ENCODE measurements around the gene NCMAP. TPM values are rescaled to one million over a fixed set of nuclear protein-coding genes. Genes with fewer than 3 reads are reported as not detected.
A peak's percentile ranks its signal among the peaks of the same experiment; 100 is the strongest.

Gene NCMAP
- total and polyA plus RNA-seq, 2 of the 8 experiments (the other 6 are each of a cell fraction or from before 2014, with no cell fraction given) = 0.21 to 0.39 TPM

DNA sequence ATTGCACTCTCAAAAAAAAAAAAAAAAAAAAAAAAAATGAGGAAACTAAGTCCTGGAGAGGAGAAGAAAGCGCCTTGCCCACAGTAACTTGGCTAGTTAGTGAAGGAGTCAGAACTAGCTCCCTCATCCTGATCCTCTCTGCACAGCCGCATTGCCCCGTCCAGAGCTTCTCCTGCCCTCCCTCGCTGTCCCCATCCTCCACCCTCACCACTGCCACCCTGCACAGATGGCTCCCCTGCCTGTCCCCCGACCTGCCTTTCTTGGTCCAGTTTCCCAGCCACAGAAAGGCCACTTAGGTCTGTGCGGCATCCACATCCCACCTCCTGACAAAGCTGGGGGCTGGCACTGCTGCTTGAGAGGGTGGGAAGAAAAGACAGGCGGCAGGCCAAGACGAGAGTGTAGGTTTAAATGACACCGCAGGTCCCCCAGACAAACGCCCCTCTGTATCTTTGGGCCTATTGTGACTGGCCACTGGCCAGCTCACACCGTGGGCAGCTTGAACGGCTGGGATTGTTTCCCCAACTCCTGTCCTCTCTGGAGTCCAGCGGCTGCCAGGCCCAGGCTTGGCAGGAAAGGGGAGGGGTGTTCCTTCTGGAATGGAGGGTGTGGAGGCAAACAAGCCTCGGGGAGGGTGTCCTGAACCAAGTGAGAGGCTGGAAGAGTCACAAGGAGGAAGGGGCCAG is 20.2 kb downstream of the NCMAP start:
- ChIA-PET POLR2A (ENCODE audit: partially characterized antibody) (no interaction called here), CTCF (ENCODE audit: partially characterized antibody) (interaction anchor here (0.6 to 7.5 kb wide), 4 partner anchors 11 to 158 kb away, joined by 3 to 50 read pairs (median 4); no protein-coding TSS in a partner anchor)
- Histone ChIP-seq H3K14ac (ENCODE audit: insufficient read length) (no peak overlapping the region), H3K4me3 (ENCODE audit: extremely low read depth in 1 of 4, insufficient read depth in 2 of 4, low read depth in 3 of 4, low read length in 4 of 4) (no peak overlapping the region), H2BK20ac (ENCODE audit: low read length) (no peak overlapping the region), H3K23me2 (ENCODE audit: low read depth, low read length) (no peaks in the 10 kb centered on the region), H3K4me1 (replicated peaks in 1 of 4; ENCODE audit: control insufficient read depth in 3 of 4, insufficient read depth in 4 of 4, low read length in 3 of 4) (no peaks in the 10 kb centered on the region; a peak in 1 of 7 replicates), H2BK12ac (ENCODE audit: low read depth, low read length) (no peak overlapping the region), H3K27me3 (replicated peaks in 1 of 4; ENCODE audit: control insufficient read depth in 3 of 4, extremely low read depth in 1 of 4, insufficient read depth in 3 of 4, low read length in 3 of 4) (no peaks in the 10 kb centered on the region), H3K23ac (ENCODE audit: insufficient read length) (no peak overlapping the region), H3K56ac (replicated peaks; ENCODE audit: insufficient read length, low read depth, low read length) (no peak overlapping the region), H2BK120ac (replicated peaks; ENCODE audit: low read depth, low read length) (no peak overlapping the region), H3K36me3 (ENCODE audit: control insufficient read depth in 2 of 4, insufficient read depth in 4 of 4, low read length in 3 of 4) (no peaks in the 10 kb centered on the region), H3K9ac (replicated peaks in 1 of 4; ENCODE audit: extremely low read depth in 1 of 4, low read depth in 3 of 4, low read length in 3 of 4) (no peak overlapping the region), H2BK15ac (ENCODE audit: low read length) (no peak overlapping the region), H3K18ac (ENCODE audit: extremely low read depth, low read length) (no peak overlapping the region; the same call in 1 of the 2 replicates), H4K91ac (replicated peaks; ENCODE audit: insufficient read length, low read length) (no peak overlapping the region), H2AFZ (ENCODE audit: low read length) (no peak overlapping the region; the same call in 1 of the 2 replicates), H4K20me1 (replicated peaks in 1 of 2; ENCODE audit: control insufficient read depth in 1 of 2, insufficient read depth in 2 of 2, low read length in 2 of 2) (no peaks in the 10 kb centered on the region), H2BK5ac (ENCODE audit: low read depth, low read length) (no peak overlapping the region), H2AK5ac (ENCODE audit: low read depth, low read length) (no peak overlapping the region), H3K4ac (replicated peaks; ENCODE audit: insufficient read length, low read depth, low read length) (no peak overlapping the region), H3K79me2 (ENCODE audit: control insufficient read depth in 1 of 2, insufficient read depth in 2 of 2, low read length in 2 of 2) (no peaks in the 10 kb centered on the region), H3K79me1 (ENCODE audit: low read depth, low read length) (no peaks in the 10 kb centered on the region; the same call in 1 of the 2 replicates), H3K9me3 (ENCODE audit: insufficient read depth in 2 of 2, low read depth in 1 of 2, low read length in 1 of 2) (no peaks in the 10 kb centered on the region), H3K4me2 (ENCODE audit: insufficient read depth in 1 of 2, low read depth in 2 of 2, low read length in 2 of 2) (no peak overlapping the region), H3K27ac (ENCODE audit: low read depth, low read length) (no peak overlapping the region), H4K8ac (ENCODE audit: extremely low read depth, insufficient read depth, low read length) (peak overlapping the region; percentile 39; the same call in 1 of the 2 replicates), H4K5ac (ENCODE audit: insufficient read length, low read depth, low read length) (no peak overlapping the region)
- 87% methylated on average over 12 of the region's 14 CpGs; no CpG with 5 or more reads in 1 of the 2 experiments for WGBS, 2 experiments (ENCODE audit: extremely low coverage in 1 of 2, insufficient coverage in 1 of 2, insufficient read length in 1 of 2, insufficient replicate concordance in 2 of 2, low coverage in 1 of 2, low lambda C conversion rate in 2 of 2, missing lambda C conversion rate in 1 of 2)
- FAIRE-seq = no peak
- DNase-seq (ENCODE audit: low read depth in 1 of 2, low spot score in 2 of 2) = no peak
- no peak for TF ChIP-seq SIN3A (conservative IDR thresholded peaks at IDR 0.05 in 1 of 2, IDR thresholded peaks at IDR 0.05 in 1 of 2; ENCODE audit: low read depth in 1 of 2, low read length in 2 of 2)
- TF ChIP-seq MAFK (IDR thresholded peaks at IDR 0.05; ENCODE audit: low read depth, low read length) = no peak
- no peak for TF ChIP-seq POU5F1 (IDR thresholded peaks at IDR 0.05; ENCODE audit: low read depth, low read length)
- no peak for TF ChIP-seq KDM4A (IDR thresholded peaks at IDR 0.05; ENCODE audit: low read depth, low read length, severe bottlenecking)

All from H1 (cell line).